ENCODE data around the gene ZP1.

Gene ZP1

DNA sequence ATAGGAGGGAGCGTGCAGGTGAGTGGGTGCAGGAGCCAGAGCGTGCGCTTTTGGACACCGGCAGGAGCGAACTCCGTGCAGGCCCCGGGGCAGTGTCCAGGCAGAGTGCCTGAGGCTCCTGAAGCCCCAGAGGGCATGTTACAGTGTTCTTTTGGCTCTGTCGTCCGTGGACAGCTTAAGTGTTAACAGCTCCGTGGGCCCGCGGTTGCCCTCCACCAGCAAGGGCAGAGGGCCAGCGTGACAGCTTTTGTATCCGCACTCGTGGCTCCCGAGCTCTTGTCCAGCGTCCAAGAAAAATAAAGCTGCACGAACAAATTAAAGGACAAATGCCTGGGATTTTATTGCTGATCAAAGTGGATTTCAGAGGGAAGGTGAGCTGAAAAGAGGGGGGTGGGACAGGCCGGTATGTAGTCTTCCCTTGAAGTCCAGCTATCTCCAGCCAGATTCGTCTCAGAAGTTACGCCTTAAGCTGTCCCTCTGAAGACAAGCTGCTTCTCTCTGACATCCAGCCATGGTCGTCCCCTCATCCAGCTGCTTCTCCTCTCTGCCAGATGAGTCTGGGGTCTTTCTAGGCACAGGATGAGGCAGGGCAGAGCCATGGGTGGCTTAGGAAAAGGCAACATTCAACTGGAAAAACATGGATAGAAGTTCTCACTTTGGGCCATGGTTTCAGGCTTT lies 45.6 kb downstream of the ZP1 start:
- DNase-seq: no peak

DNA sequence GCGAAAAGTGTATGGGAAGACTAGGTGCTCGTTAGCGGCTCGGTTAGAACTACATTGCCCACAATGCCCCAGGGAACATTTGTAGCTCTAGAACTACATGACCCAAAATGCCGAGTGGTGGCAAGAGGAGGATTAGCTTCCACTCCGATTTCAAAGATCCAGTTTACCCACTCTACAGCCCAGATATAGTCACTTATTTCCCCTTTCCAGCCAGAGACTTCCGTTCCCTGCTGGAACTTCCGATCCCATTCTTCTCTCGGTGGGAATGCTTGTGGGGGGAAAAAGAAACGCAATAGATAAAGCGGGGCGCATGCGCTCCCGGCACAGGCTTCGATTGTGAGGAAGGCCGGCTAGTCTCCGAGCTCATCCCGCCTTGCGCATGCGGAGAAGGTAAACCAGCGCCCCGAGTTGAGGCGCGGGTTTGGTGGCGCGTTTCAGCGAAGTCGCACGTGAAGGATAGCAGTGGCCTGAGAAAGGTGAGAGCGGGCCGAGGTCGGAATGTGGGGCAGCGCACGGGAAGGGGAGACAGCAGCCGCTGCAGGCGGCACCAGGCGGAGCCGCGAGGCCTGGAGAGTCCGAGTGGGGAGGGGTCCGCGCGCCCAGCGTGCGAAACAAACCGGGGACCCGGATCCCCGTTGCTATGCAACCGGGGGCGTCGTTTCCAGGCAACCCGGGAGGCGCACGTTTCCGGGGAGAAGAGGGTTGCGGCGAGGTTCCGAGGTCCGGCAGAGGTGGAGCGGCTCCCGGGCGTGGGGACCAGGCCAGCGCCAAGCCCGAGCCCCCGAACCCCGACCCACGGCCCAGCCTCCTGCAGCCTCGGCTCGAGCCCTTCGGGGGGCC lies 46.7 kb downstream of the ZP1 start, which contains the start of gene TMEM109:
Gene TMEM109 (plus strand): TSS at position 366 of the 840 bp plus-strand sequence. CDS start 5,536 bp downstream, outside the sequence.
- peak; percentile 75 for DNase-seq

DNA sequence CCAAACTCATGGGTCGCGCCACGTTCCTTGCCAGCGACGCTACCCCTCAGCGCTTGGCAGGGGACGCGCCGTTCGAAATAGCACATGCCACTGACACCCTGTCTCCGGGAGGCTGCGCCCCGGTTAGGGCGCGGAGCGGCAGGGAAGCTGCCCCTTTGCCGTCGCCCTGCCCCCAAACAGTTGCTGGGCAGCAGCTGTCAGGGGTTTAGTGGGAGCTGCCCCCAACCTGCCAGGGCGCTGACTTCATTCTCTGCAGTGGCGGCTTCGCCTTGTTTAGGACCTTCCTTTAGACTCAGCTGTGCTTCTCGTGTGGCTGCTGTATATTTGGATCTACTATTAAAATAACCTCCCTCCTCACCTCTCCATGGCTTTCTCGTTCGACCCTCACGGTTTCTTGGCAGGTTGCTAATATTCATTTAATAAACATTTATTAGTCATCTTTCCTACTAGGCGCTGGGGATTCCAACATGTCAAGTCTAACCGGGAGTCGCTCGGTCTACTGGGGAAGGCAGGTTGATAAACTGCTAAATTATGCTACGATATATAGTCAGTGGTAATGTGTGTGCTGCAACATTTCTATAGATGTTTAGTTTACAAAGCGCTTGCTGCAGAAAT lies 47.4 kb downstream of the ZP1 start:
- no peak for DNase-seq

DNA sequence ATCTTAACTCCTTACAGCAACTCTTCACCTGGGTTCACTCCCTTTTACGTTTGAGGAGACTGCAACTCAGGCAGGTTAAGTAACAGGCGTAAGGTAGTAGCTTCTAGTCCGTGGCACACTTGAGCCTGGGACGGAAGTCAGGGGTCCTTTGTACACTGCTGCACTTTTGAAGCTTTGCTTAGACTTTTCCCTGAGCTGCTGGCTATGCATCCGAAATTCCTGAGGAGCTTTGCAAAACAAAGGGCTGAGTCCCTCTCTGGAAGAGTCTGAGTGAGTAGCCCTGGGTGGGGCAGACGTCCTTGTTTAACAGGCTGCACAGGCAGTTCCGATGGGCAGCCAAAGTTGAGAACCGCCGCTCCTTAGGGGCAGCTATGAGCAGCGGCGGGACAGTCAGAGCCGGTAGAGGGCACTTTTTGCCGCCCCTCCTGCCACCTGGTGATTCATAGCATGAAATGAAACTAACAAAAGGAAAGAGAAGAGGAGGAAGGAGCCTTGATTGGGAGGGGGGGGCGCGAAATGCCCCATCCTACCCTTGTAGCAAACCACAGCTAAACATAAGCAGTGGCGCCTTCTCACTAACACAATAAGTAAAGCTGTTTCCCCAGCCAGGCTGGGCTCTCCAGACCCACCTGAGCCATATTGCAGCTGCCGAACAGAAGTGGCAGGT lies 48.0 kb downstream of the ZP1 start:
- DNase-seq: peak; percentile 11

DNA sequence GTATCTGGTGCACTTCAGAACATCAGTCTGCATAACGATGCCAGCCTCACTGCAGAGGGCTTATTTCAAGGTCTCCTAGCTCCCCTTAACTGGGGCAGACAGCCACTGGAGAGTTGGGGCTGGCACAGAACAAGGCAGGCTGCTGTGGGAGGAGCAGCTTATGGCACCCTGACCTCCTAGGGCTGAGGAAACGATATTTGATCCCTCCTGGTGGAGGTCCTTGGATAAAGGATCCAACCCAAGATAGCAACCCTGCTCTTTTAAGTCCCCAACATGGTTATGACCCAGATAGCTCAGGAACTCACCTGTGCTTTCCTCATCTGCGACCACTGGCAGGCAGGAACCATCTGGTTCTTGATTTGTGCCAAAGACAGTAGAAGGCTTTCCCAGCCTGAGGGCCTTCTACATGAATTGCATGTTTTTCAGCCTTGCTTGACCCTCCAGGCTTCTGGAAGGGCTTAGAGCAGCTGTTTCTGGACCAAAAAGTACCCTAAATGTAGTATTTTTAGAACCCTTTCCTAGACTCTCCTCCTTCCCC lies 49.4 kb downstream of the ZP1 start:
- no peak for DNase-seq

DNA sequence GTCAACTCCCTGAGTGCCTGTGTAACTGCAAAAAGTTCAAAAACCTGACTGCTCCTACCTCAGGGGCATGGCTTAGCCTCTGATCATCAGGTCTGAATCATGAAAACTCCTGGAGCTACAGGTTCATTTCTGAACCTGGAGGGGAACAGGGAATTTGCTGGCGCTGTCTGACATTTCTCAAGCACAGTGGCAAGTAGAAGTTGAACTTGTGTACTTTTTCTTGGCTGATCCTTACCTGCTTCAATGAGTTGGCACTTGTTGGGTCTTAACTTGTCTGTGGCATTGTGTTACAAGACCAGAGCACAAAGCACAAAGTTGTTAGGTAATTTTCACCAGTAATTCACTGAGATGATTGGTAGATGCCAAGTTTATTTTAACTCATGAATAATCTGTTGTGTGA lies 49.9 kb downstream of the ZP1 start:
- no peak for DNase-seq

DNA sequence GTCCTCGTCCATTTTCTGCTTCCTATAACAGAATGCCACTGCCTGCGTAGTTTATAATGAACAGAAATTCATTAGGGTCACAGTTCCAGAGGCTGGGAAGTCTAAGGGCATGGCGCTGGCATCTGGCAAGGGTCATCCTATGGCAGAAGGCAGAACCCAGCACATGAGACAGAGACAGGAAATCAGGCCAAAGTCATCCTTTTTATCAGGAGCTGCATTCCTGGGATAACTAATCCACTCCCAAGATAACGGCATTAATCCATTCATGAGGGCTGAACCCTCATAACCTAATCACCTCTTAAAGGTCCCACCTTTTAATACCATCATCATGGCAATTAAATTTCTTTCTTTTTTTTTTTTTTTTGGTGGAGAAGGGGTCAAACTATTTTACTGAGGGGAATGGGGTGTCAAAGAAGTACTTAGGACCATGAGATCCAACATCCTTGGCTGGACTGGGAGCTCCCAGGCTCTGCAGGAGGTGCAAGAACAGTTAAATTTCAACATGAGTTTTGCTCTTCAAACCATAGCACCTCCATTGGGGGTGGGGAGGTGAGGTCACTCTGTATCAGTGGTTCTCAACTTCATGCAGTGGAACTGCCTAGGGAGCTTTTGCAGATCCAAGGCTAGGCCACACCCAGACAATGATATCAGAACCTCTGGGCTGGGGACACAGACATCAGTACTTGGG lies 51.1 kb downstream of the ZP1 start:
- no peak for DNase-seq

DNA sequence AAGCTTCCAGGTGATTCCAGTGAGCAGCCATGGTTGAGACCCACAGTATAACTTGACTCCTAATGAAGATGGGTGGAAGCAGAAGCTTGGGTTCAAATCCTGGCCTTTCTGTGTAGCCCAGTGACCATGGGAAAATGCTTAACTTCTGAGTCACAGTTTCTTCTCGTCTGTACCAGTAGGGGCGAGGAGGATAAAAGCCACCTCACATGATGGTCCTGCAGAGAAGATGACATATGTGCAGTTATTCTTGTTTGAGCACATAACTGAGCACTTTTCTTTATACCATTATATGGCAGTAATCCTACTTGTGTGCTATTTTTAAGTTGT lies 51.6 kb downstream of the ZP1 start:
- no peak for DNase-seq

DNA sequence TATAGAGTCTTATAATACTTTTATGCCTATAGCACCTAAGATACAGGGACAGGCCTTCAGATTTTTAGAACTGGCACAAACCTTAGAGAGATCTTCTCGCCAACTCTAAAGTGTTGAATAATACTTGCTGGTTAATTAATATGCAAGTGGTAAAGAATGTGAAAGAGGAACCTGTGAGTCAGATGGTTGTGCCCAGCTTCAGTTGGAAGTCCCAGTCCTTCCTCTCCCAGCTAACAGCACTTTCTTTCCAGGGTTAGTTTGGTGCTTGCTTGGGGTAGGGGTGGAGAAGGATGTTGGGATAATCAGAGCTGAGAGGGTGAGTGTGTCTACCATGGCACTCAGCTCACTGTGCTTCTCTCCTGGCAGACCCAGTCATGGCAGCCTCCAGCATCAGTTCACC lies 52.0 kb downstream of the ZP1 start:
- no peak for DNase-seq

DNA sequence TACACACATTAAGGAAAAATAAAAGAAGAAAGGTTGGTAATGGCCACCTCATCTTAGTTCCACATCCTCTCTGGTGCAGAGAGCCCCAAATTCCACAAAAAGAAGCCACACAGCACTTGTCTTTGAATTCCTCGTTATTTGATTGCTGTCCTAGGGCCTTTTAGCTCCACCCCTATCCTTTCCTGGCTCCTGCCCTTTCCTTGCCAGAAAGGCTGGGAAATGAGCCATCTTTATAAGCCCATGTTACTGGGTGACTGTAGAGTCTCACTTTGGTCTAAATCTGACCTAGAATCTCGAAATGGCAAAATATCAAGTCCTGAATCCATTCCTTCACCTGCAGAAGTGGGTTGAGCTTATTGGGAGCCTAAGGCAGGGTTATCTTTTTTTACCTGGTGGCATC lies 52.6 kb downstream of the ZP1 start:
- DNase-seq: no peak

DNA sequence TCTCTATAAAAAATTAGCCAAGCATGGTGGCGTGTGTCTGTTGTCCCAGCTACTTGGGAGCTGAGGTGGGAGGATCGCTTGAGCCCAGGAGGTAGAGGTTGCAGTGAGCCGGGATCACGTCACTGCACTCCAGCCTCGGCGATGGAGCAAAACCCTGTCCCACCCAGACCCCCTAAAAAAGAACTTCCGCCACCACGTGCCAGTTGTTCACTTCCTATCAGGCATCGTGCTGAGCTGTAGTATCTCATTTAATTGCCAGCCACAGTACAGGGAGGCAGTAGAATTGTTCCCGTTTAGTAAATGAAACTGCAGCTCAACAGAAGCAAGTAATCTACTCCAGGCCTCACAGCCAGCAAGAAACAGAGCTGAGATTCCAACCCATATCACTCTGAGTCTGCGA lies 53.9 kb downstream of the ZP1 start:
- DNase-seq: no peak

DNA sequence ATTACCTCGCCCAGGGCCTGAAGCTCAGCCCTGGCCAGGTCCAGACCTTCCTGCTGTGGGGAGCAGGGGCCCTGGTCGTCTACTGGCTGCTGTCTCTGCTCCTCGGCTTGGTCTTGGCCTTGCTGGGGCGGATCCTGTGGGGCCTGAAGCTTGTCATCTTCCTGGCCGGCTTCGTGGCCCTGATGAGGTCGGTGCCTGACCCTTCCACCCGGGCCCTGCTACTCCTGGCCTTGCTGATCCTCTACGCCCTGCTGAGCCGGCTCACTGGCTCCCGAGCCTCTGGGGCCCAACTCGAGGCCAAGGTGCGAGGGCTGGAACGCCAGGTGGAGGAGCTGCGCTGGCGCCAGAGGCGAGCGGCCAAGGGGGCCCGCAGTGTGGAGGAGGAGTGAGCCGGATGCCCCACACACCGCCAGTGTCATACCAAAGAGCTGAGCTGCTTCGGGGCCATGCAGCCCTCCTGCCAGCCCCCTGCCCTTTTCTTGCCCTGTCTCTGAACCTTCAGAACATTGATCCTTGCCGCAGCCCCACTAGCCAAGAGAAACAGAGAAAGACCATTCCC lies 54.5 kb downstream of the ZP1 start:
- no peak for DNase-seq

DNA sequence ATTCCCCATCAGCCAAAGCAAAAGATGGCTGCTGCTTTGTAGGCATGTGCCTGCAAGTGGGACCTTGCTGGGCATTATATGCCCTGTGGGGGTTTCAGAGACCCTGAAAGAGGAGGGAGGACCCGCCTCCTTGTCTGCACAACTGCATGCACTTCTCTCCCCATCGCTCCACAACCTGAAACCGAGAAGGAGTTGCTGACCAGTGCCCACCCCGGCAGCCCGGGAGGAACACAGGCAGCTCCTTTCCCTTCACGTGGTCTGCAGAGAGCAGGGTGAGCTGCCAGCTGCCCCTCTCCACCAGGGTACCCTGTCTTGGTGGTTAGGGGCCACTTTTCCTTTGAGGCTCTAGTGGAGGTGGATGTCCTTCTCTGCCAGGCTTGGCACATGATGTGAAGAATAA lies 55.6 kb downstream of the ZP1 start:
- no peak for DNase-seq

DNA sequence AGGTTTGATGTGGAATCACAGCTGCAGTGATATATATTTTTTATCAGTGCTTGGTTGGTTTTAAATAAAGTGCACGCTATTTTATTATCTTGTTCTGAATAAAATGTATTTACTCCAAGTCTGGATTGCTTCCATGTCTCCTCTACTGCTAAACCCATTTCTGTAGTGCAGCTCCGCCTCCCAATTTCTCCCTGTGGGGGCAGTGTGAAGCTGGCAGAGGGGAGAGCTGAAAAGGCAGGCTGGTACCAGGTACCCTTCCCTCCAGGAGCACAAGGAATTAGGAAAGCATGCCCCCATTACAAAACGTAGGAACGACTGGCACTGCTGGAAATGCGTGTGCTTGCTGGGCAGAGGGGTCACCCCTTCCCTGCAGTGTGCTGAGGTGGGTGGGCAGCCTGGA lies 56.0 kb downstream of the ZP1 start:
- no peak for DNase-seq

DNA sequence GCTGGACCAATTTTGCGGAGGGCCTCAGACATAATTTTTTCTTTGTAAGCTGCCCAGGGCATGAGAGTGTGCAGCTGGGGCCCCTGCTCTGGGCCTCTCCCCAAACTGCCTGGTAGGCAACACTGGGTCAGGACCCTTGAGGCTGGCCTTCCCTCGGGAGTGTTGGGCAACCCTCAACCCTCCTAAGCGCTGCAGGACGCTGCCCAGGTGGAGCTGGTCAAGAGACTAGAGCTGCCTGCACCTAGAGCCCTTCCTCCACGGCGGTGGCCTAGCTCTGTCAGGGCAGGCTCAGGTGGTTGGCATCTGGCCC lies 56.4 kb downstream of the ZP1 start:
- DNase-seq: no peak

DNA sequence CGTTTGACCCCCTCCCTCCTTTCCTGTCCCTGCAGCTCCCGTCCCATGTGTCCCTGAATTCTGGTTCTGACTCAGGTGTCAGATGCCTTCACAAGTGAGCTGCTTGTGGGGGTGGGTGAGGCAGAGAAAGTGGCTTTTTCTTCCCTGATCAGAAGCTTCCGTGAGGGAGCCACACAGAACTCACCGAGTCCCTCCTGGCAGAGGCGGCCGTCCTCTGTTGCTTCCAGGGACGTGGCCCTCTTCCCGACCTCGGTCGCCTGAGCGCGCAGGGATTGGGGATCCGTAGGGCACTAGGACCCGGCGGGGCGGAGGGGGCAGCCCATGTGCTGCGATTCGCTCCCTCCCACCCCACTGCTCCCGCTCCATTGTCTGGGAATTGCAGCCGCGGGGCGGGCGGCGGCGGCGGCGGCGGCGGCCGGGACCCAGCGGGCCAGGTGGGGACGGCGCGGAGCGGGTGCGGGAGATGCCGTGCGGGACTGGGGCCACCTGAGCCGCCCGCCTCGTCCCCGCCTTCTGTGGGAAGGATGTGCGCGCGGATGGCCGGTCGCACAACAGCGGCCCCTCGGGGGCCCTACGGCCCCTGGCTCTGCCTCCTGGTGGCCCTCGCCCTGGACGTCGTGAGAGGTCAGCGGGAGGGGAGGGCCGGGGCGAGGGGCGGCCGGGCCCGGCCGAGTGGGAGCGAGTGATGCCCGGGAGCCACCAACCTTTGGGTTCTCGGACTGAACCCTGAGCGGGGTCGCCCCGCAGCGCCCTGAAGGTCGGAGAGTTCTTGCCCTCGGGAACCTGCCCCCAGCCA lies 57.0 kb downstream of the ZP1 start, which contains the start of gene TMEM132A:
Gene TMEM132A (plus strand): TSS at position 351 of the 796 bp plus-strand sequence. CDS start 174 bp downstream, at position 525.
- DNase-seq: no peak

All from GF-D8 (cell line).